MCF 10A (cell line): ENCODE data around the gene CIB2. TPM values are rescaled to one million over a fixed set of nuclear protein-coding genes. Genes with fewer than 3 reads are reported as not detected.
A peak's percentile ranks its signal among the peaks of the same experiment; 100 is the strongest.

Experiments
- BruUV-seq: library from RNA; stranded (reverse); fragments of 400-500 nt; replicated peaks from 2 replicates; lab custom pipeline; 2021; lab: Mats Ljungman, UMichigan
- CTCF ChIA-PET: fragments of 300-600 bp; sonication (Branson Sonifier 250); formaldehyde crosslinking; extraction: SDS; loops from one replicate; lab custom pipeline; 2021; ENCODE audit warnings: antibody characterized with exemption, inconsistent platforms; lab: Yijun Ruan, JAX
- POLR2A ChIA-PET: fragments of 300-600, 350-650 bp; sonication (Branson Sonifier 250); formaldehyde crosslinking; extraction: SDS; loops from one replicate; lab custom pipeline; 2020; ENCODE audit warnings: antibody characterized with exemption, inconsistent platforms; lab: Yijun Ruan, JAX
- DNase-seq: peaks from one replicate; pipeline ENCODE4 v3.0.0-alpha.2; 2018; ENCODE audit not compliant: unreplicated experiment
- H3K27ac Mint-ChIP-seq: one replicate; pipeline ENCODE4 v1.8.0; 2022; ENCODE audit warnings: mild to moderate bottlenecking, low read depth, mixed read lengths; ENCODE audit not compliant: unreplicated experiment
- H3K27me3 Mint-ChIP-seq: one replicate; pipeline ENCODE4 v1.8.0; 2022; ENCODE audit warnings: mixed read lengths; ENCODE audit not compliant: insufficient read depth, unreplicated experiment
- H3K36me3 Mint-ChIP-seq: one replicate; pipeline ENCODE4 v1.8.0; 2022; ENCODE audit warnings: mild to moderate bottlenecking, moderate library complexity, mixed read lengths; ENCODE audit not compliant: insufficient read depth, unreplicated experiment
- H3K4me1 Mint-ChIP-seq: one replicate; pipeline ENCODE4 v1.8.0; 2022; ENCODE audit warnings: mixed read lengths; ENCODE audit not compliant: insufficient read depth, unreplicated experiment
- H3K4me3 Mint-ChIP-seq: one replicate; pipeline ENCODE4 v1.8.0; 2022; ENCODE audit warnings: mild to moderate bottlenecking, moderate library complexity, mixed read lengths; ENCODE audit not compliant: unreplicated experiment
- H3K9me3 Mint-ChIP-seq: one replicate; pipeline ENCODE4 v1.8.0; 2022; ENCODE audit warnings: mixed read lengths; ENCODE audit not compliant: unreplicated experiment
- CTCF ChIP-seq: fragments of 200-600 bp; IDR thresholded peaks from one replicate; pipeline ENCODE4 v1.8.0; 2022; ENCODE audit warnings: antibody characterized with exemption, mild to moderate bottlenecking; ENCODE audit not compliant: unreplicated experiment
- intact Hi-C: fragments of 100-400 bp; cut with micrococcal nuclease; formaldehyde crosslinking; loops from 2 replicates; pipeline ENCODE4 v1.14.1; 2022
- total RNA-seq: library from RNA; stranded (reverse); gene quantifications from 2 replicates; pipeline ENCODE4 v1.2.3, GENCODE V29; 2022

Gene CIB2
- total RNA-seq, 1 experiment from 2014 or later: 0.30 TPM

- ChIA-PET CTCF (interaction anchor here (0.6 to 1.9 kb wide), 8 partner anchors 12 to 191 kb away, joined by 3 to 9 read pairs (median 4); partner anchors contain the start of gene CIB2), POLR2A (interaction anchor here (0.7 to 3.4 kb wide), 4 partner anchors 9 to 290 kb away, joined by 3 to 28 read pairs (median 13); partner anchors contain the start of gene IREB2)
- no peak for TF ChIP-seq CTCF
- Mint-ChIP-seq H3K9me3 (no peaks in the 10 kb centered on the region), H3K36me3 (peaks cover 14% of the 10 kb centered on the region), H3K27me3 (no peaks in the 10 kb centered on the region), H3K4me3 (peak overlapping the region; percentile 58), H3K4me1 (peaks cover 28% of the 10 kb centered on the region), H3K27ac (peak overlapping the region; percentile 84)
- intact Hi-C loops: no loop called here
- no TSS peak for BruUV-seq
- DNase-seq: no peak
Measured at GRCh38 chr15:78147566-78147965, 16.3 kb upstream of the CIB2 start.

DNA sequence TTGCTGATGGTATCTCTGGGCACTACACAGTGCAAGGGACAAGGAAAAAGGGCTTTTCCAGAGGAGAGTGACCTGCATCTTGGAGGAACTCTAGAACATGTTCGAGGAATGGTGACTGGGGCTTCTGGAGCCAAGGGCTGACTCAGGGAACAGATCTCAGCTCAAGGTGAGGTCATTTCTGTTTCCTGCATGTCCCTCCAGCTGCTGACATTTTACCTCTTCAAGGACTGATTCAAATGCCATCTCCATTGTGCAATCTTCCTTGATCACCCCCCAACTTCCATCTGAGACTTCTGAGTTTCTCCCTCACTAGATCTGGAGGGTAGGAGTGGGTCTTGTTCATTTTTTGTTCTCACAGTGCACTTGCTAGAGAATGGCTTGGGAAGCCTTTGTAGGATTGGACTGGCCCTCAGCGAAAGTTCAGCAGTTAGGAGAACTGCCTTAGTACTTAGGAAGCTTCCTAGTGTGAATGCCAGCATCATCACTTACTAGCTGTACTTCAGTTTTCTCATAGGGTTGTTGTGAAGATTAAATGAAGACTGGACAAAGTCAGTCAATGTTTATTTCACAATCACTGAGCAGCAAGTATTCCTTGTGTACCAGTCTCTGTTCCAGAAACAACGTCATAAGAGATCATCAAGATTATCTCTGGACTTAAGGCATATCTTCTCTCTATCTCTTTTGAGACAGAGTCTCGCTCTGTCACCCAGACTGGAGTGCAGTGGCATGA is 15.3 kb upstream of the CIB2 start:
- Mint-ChIP-seq H3K27me3 (no peaks in the 10 kb centered on the region), H3K4me1 (peaks cover 28% of the 10 kb centered on the region), H3K4me3 (no peak overlapping the region), H3K36me3 (peaks cover 14% of the 10 kb centered on the region), H3K27ac (peak overlapping the region; percentile 84), H3K9me3 (no peaks in the 10 kb centered on the region)
- ChIA-PET POLR2A (interaction anchor here (0.8 to 3.4 kb wide), 3 partner anchors 10 to 291 kb away, joined by 3 to 28 read pairs (median 4); partner anchors contain the start of gene IREB2), CTCF (interaction anchor here (0.7 to 1.9 kb wide), 3 partner anchors 20 to 94 kb away, joined by 4 to 6 read pairs (median 4); no protein-coding TSS in a partner anchor)
- intact Hi-C loops: no loop called here
- no peak for DNase-seq
- BruUV-seq: no TSS peak
- no peak for TF ChIP-seq CTCF

- Mint-ChIP-seq H3K27me3 (no peaks in the 10 kb centered on the region), H3K36me3 (peaks cover 2% of the 10 kb centered on the region), H3K4me1 (peaks cover 11% of the 10 kb centered on the region), H3K27ac (no peak overlapping the region), H3K9me3 (no peaks in the 10 kb centered on the region), H3K4me3 (no peak overlapping the region)
- no peak for TF ChIP-seq CTCF
- no TSS peak for BruUV-seq
- DNase-seq: no peak
- ChIA-PET POLR2A (no interaction called here), CTCF (no interaction called here)
- intact Hi-C loops: no loop called here
Measured at GRCh38 chr15:78142332-78142731, 11.1 kb upstream of the CIB2 start.

GRCh38 chr15:78140292-78140691 is 9.0 kb upstream of the CIB2 start:
- H3K4me1 Mint-ChIP-seq: no peaks in the 10 kb centered on the region
- CTCF ChIA-PET: interaction anchor here (0.6 to 2.3 kb wide), 3 partner anchors 9 to 55 kb away, joined by 3 to 12 read pairs (median 7); partner anchors contain the start of gene CIB2

More at GRCh38 chr15:78140292-78140691, 9.0 kb upstream of the CIB2 start:
- no peaks in the 10 kb centered on the region for H3K27me3 Mint-ChIP-seq
- no TSS peak for BruUV-seq
- no peaks in the 10 kb centered on the region for H3K36me3 Mint-ChIP-seq
- DNase-seq: no peak
- no peak overlapping the region for H3K27ac Mint-ChIP-seq
- no peak overlapping the region for H3K4me3 Mint-ChIP-seq
- no peak for TF ChIP-seq CTCF
- intact Hi-C loops: no loop called here
- no peaks in the 10 kb centered on the region for H3K9me3 Mint-ChIP-seq
- POLR2A ChIA-PET: interaction anchor here (0.6 to 4.3 kb wide), 2 partner anchors 8 to 28 kb away, joined by 3 to 22 read pairs; partner anchors contain the start of gene IDH3A
